ENCODE results near the gene SLC25A47. TPM values are rescaled to one million over a fixed set of nuclear protein-coding genes. Genes with fewer than 3 reads are reported as not detected.
A peak's percentile ranks its signal among the peaks of the same experiment; 100 is the strongest.
"Not testable (repeated sequence)": the region's sequence is repeated elsewhere in the genome, so short reads cannot be mapped to it uniquely, and the experiment has no call there.

Gene SLC25A47
- total RNA-seq, 1 donor from 2014 or later: not detected

GRCh38 chr14:100306101-100306997 lies 16.8 kb upstream of the SLC25A47 start, which contains the start of gene SLC25A29:
Gene SLC25A29 (minus strand): TSS chr14:100306444. CDS start chr14:100306232, 212 bp downstream.
- TF ChIP-seq, protein P1, sequence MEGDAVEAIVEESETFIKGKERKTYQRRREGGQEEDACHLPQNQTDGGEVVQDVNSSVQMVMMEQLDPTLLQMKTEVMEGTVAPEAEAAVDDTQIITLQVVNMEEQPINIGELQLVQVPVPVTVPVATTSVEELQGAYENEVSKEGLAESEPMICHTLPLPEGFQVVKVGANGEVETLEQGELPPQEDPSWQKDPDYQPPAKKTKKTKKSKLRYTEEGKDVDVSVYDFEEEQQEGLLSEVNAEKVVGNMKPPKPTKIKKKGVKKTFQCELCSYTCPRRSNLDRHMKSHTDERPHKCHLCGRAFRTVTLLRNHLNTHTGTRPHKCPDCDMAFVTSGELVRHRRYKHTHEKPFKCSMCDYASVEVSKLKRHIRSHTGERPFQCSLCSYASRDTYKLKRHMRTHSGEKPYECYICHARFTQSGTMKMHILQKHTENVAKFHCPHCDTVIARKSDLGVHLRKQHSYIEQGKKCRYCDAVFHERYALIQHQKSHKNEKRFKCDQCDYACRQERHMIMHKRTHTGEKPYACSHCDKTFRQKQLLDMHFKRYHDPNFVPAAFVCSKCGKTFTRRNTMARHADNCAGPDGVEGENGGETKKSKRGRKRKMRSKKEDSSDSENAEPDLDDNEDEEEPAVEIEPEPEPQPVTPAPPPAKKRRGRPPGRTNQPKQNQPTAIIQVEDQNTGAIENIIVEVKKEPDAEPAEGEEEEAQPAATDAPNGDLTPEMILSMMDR (IDR thresholded peaks at IDR 0.05): no peak
- intact Hi-C loops (cut with micrococcal nuclease): loop anchor here (1.0 to 10.0 kb wide), 7 partner anchors 12 to 702 kb away; partner anchors contain the start of genes CCDC85C, EVL and WDR25
- Mint-ChIP-seq H3K27ac (peak within 1 kb of the TSS; percentile 66), H3K4me3 (peak within 1 kb of the TSS; percentile 87), H3K27me3 (no peaks in the 10 kb centered on the region), H3K9me3 (no peaks in the 10 kb centered on the region), H3K36me3 (ENCODE audit: low read depth) (no peaks in the 10 kb centered on the region), H3K4me1 (peaks cover 18% of the 10 kb centered on the region)
- ChIA-PET POLR2A (interaction anchor here (1.4 to 1.7 kb wide), 3 partner anchors 8 to 69 kb away, joined by 3 to 14 read pairs (median 5); a partner anchor contains a TSS), CTCF (interaction anchor here (1.6 kb wide), 1 partner anchor 21 kb away, joined by 3 read pairs; no protein-coding TSS in a partner anchor)
- DNase-seq: peak; percentile 86
- ATAC-seq (ENCODE audit: low read depth): peak; percentile 93

DNA sequence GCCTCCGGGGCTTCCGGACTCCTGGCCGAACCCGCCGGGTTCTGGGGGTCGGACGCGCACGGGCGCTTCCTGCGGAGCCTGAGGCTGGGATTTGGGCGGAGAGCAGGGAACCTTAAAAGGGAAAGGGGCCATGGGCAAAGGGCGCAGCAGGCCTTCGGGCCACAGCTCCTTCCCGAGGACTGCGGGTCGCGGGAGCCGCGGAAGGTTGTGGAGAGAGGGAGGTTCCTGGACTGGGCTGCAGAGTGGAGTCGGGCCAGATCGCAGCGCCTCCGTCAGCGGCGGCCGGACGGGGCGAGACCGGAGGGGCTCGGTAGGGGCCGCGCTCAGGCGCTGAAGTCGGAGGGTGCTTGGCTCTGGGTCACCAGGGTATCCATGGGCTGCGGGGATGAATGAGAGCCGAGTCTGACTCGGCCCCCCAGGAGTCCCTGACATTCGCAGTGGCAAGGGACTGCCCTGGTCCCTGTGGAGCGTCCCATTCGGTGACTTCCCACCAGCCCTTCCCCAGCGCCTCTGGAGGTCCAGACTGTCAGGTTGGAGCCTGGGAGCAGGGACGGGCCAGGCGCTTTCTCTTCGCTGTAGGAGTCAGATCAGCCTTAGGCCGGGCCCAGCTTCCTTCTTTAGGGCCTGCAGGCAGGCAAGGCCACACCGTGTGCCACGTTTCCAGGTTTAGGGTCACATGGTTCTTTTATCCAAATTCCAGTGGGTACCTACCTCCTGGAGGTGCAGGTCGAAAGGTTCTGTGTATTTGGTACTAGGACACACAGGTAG lies 16.0 kb upstream of the SLC25A47 start:
- ATAC-seq (ENCODE audit: low read depth) (no peak), DNase-seq (peak; percentile 29)
- intact Hi-C loops (cut with micrococcal nuclease): loop anchor here (1.0 to 10.0 kb wide), 7 partner anchors 11 to 702 kb away; partner anchors contain the start of genes CCDC85C, EVL and WDR25
- TF ChIP-seq, protein P1 (IDR thresholded peaks at IDR 0.05): no peak
- Mint-ChIP-seq H3K27me3 (no peaks in the 10 kb centered on the region), H3K27ac (peak overlapping the region; percentile 35), H3K4me3 (peak overlapping the region; percentile 86), H3K9me3 (no peaks in the 10 kb centered on the region), H3K4me1 (peaks cover 27% of the 10 kb centered on the region), H3K36me3 (ENCODE audit: low read depth) (no peaks in the 10 kb centered on the region)
- CTCF ChIA-PET: no interaction called here
- POLR2A ChIA-PET: interaction anchor here (1.7 kb wide), 1 partner anchor 68 kb away, joined by 5 read pairs; a partner anchor contains a TSS

DNA sequence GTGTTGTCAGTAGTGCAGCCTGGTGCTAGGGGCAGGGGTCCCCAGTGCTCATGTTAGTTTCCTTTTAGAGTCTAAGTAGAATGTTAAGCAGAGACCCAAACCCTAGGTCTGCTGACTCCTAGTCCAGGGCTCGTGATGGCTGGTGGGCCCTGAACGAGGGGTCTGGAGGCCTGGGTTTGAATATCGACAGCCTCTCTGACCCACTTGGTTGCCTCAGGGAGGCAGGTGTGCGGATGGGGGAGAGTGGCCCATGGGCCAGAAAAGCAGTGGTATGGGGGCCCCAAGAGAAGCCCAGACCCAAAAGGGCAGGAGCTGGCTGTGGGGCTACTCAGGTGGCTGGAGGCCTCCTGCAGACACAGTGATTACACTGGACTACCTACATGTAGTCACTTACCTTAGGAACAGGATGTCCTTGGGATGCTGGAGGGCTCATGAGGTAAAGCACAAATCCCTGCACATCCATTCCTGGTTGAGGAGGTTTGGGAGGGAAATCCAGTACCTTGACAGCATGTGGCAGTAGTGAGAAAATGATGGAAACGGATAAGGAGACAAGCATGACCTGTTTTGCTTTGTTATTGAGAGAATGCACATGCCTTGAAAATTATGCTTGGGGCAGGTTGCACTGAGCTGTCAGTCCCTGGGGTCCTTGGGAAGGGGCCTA lies 15.2 kb upstream of the SLC25A47 start:
- intact Hi-C loops (cut with micrococcal nuclease): loop anchor here (2.0 to 10.0 kb wide), 3 partner anchors 67 to 703 kb away; partner anchors contain the start of genes CCDC85C and EVL
- CTCF ChIA-PET: no interaction called here

GRCh38 chr14:100308427-100308792 lies 14.7 kb upstream of the SLC25A47 start:
- DNase-seq; H3K27ac Mint-ChIP-seq; H3K9me3 Mint-ChIP-seq; H3K4me3 Mint-ChIP-seq; H3K27me3 Mint-ChIP-seq; ATAC-seq (ENCODE audit: low read depth); H3K36me3 Mint-ChIP-seq (ENCODE audit: low read depth); CTCF ChIA-PET: not testable (repeated sequence)
- POLR2A ChIA-PET: interaction anchor here (0.5 kb wide), 1 partner anchor 65 kb away, joined by 11 read pairs; no protein-coding TSS in a partner anchor
- intact Hi-C loops (cut with micrococcal nuclease): loop anchor here (5.0 to 10.0 kb wide), 2 partner anchors 241 to 704 kb away; partner anchors contain the start of genes CCDC85C and EVL
- H3K4me1 Mint-ChIP-seq: peaks cover 34% of the 10 kb centered on the region

More for the DNA sequence above, 15.2 kb upstream of the SLC25A47 start:
- Mint-ChIP-seq H3K9me3 (no peaks in the 10 kb centered on the region), H3K27me3 (no peaks in the 10 kb centered on the region), H3K36me3 (ENCODE audit: low read depth) (no peaks in the 10 kb centered on the region), H3K27ac (no peak overlapping the region), H3K4me1 (peaks cover 34% of the 10 kb centered on the region), H3K4me3 (peak overlapping the region; percentile 86)
- ATAC-seq (ENCODE audit: low read depth): no peak
- no peak for DNase-seq
- TF ChIP-seq, protein P1 (IDR thresholded peaks at IDR 0.05): no peak
- POLR2A ChIA-PET: interaction anchor here (0.5 kb wide), 1 partner anchor 64 kb away, joined by 11 read pairs; no protein-coding TSS in a partner anchor

All from activated B cell treated with CpG ODN at 0.5 μM for 24 hours (primary cell).